GM18511 (cell line): ENCODE measurements around the gene YPEL2.
A peak's percentile ranks its signal among the peaks of the same experiment; 100 is the strongest.

Experiments
- ATAC-seq: cut with Tn5 transposase; IDR thresholded peaks from one replicate; pipeline ENCODE4 v1.9.1; 2021; ENCODE audit warnings: mild to moderate bottlenecking, moderate library complexity; ENCODE audit not compliant: unreplicated experiment

YPEL2 gene

DNA sequence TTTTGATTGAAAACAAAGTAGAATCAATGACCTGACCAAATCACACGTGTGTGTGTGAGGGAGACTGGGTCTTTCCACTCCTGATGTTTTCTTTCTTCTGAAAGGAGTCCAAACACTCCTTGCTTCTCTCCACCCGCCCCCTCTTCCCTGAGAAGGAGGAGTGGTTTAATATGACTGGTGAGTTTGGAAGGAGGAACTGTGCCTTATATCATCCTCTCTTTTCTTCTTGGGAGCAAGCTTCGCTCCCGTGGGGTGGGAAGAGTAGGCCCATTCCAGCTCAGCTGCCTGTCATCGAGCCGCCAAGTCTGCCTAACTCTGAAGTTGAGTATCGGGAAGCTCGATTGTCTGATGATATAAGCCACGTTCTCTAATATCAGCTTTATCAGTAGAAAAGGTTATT lies 96.5 kb downstream of the YPEL2 start:
- no peak for ATAC-seq

DNA sequence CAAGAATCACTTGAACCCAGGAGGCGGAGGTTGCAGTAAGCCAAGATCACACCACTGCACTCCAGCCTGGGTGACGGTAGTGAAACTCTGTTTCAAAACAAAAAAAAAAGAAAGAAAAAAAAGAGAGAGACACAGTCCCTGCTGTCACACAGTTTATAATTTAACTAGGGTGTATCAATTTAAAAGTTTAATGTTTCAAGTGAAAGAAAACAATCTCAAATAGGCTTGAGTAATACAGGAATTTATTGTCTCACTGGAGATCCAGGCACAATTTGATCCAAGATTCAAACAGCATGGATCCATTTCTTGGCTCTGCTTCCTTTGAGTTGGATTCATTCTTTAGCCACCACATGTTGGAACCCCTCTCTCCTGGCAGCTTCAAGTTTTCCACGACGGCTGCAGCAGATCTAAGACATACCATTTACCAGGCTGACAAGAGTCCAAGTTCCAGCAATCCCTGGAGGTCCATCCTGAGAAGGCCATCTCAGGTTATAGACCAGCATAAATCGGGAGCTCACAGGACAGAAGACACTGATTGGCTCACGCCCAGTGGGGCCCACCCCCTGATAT lies 97.5 kb downstream of the YPEL2 start:
- no peak for ATAC-seq

DNA sequence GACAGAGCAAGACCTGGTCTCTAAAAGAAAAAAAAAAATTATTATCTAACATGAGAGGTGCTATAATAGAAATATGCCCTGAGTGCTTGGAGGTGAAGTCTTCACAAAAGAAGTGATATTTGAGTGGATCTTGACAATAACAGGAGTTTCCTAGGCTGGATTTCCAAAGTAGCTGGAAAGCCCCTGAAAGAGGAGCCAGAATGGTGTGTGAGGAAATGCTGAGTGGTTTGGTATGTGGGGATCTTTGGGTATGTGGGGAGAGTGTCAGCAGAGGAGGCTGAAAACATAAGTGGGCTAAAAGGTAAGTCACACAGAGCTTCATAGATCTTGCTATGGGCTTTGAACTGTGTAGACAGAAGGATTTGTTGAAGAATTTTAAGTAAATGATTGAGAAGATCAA lies 100.1 kb downstream of the YPEL2 start:
- ATAC-seq, result no peak

DNA sequence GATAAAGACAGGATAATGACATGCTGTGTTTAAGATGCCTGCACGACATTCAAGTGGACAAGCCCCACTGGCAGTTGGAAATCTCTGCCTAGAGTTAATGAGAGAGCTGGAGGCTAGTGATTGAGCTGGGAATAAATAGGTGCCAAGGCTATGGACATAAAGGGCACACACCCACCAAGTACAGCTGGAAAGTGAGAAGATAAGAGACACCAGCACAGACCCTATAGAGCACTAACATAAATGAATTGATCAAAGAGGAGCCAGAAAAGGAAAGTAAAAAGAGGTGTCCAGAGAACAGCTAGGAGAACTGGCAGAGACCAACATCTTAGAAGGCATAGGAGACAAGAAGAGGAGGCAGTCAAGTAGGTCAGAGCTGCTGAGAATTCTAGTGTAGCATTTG lies 101.2 kb downstream of the YPEL2 start:
- no peak for ATAC-seq

DNA sequence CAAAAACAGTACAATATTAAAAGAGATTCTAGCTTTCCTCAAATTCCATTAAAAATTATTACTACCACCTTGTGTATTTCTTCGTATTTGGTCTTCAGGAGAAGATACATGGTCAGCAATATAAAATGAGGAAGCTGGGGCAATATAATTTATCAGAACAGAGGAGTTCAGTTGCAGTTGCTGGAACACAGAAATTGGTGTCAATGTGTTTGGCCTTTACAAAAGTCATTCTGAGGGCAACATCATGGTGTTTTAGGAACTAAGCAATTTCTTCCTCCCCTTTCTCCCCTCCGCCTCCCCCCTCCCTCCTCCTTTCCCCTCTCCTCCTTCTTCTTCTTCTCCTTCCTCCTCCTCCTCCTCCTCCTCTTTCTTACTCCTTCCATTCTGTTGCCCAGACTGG lies 102.1 kb downstream of the YPEL2 start:
- ATAC-seq, result no peak

DNA sequence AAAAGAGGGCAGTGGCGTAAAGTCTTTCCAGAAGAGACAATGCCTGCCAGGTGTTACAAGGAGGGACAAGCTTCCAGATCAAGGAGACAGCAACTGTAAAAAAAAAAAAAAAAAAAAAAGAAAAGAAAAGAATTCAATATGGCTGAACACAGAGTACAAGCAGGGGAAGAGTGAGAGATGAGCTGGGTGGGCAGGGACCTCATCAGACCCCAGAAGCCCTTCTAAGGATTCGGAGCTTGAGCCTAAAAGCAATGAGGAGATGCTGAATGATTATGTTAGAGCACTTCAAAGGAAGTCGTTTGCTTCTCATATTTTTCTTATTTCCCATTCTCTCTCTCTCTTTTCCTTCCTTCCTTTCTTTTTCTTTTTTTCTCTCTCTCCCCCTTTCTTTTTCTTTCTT lies 103.0 kb downstream of the YPEL2 start:
- ATAC-seq, result no peak

DNA sequence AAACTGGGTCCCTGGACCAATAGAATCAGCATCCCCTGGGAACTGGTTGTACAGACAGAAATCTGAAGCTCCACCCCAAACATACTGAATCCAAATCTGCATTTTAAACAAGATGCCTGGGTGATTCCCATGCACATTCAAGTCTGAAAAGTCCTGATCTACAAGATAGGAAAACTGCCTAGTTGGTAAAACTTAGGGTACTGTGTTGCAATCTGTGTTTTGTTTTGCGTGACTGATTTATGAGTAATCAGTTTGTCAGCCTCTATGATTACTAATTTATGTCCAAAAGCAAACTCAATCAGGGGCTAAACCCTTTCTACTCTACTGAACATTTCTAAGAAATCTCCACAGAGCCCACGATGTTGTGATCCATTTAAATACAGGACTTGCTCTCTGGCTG lies 103.8 kb downstream of the YPEL2 start:
- ATAC-seq, result no peak

DNA sequence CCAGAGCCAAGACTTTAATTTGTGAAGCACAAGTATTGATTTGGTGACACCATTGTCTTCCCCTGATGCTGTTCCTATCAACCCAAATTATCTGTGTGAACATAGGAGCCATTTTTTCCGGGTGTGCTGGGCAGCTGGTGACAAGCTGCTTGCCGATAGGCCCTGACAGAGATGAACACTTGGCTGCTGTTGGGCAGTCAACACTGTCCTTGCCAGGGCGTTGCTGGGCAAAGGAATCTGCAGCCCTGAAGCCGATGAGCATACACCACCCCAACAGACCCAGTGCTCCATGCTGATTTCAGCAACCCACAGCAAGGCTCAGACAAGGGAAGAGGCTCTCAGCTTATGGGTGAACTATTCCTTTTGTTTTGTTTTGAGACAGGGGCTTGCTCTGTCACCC lies 105.4 kb downstream of the YPEL2 start:
- no peak for ATAC-seq

DNA sequence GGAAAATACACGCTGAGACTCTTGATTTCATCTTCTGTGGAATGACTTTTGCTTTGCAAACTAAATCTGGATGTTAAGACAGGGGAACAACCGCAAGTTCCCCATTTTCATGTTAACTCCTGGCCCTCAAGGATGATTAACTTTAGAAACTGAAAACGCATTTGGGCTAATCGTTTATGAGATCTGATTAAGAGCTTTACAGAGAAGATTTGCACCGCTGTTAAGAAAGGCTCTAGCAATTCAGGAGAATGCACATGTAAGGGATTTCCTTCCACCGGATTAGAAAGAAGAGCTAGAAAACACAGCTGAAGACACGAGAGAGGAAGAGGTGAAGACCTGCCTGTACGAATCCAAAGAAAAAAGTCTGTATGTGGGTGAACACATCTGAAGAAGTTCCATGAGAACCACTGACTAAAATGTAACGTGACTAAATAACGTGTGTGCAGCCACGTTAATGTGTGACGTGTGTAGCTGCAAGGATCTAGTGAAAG lies 106.4 kb downstream of the YPEL2 start:
- no peak for ATAC-seq

DNA sequence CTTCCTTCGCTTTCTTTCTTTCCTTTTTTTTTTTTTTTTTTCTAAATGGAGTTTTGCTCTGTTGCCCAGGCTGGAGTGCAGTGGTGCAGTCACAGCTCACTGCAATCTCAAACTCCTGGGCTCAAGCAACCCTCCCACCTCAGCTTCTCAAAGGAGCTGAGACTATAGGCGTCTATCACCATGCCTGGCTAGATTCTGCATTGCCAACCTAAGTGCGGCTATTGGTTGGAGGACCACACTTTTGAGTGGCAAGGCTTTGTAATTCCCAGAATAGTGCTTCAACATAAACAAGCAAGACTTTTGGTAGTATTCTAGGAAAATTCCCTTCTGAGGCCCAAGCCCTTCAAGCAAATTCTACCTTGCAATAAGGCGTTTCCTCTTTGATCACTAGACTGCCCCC lies 107.8 kb downstream of the YPEL2 start:
- no peak for ATAC-seq

DNA sequence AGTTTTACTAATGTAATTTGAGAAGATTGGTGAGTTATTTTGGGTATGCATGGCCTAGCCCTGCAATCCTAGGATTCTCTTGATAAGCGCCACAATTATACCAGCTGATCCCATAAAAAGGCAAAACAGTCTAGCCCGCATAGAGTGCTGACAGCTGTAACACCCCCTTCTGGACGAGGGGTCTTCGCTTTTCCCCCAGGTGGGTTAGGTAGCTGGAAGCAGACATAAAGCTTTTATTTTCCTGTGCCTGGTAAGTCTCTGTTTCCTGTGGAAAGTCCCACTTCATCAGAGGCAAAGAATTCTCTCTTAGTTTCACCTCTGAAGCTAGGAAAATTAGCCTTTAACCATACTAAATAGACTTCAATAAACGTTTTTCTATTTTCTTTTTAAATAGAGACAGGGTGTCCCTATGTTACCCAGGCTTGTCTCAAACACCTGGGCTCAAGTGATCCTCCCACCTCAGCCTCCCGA lies 108.3 kb downstream of the YPEL2 start:
- no peak for ATAC-seq

DNA sequence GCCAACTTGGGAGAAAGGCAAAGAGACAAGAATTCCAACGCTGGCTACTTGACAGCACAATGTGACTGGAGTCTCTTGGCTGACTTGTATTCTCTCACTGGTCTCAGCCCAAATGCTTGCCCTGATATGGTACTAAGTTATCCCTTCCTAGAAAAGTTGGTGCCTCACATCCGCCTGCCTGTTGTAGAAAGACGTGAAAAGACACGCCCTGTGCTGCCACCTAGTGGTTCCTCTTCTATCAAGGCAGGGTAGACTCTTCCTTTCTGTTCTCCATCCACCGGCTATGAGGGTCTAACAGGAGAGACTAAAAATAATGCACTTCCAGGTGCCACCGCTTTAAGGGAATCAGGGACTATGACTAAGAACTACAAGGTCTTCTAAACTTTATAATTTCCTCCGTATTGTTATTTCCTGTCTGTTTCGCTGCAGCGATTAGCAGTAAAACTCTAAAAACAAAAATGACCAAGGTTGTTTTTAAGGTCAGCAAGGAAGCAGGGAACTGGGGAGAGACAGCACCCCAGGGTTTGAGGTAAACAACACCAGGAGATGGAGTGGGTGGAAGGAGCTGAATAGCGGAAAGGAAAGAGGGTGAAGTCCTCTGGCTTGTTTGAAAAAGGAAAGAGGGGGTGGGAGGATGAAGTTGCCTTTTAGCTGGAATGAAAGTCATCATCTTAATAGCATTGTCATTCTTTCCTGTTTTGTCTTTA lies 109.5 kb downstream of the YPEL2 start:
- ATAC-seq, result peak; percentile 62

DNA sequence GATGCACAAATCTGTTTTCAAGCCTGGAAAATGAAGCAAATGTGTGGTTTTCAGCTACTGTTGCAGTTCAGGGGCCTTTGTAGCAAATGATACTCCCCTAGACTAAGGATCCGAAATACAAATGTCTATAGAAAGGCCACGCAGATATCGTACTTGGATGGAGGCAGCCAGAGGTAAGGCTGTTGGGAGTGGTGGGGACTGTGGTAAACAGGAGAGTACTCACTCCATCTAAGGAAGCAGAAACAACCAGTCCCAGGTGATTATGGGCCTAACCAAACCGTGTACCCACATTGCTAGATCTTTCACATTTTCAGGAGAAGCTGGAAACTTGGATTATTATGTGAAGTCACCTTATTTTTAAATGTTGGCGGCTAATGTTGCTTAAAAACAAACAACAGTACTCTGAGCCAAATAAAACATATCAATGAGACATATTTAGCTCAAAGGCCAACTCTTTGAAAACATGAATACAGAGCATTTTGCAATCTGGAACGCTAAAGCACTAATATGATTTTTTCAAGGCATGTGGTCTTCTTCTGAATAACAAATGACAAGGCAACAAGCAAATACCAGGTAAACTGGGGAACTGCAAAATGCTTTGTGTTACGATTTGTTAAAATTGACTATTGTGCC lies 110.1 kb downstream of the YPEL2 start:
- ATAC-seq, result no peak

DNA sequence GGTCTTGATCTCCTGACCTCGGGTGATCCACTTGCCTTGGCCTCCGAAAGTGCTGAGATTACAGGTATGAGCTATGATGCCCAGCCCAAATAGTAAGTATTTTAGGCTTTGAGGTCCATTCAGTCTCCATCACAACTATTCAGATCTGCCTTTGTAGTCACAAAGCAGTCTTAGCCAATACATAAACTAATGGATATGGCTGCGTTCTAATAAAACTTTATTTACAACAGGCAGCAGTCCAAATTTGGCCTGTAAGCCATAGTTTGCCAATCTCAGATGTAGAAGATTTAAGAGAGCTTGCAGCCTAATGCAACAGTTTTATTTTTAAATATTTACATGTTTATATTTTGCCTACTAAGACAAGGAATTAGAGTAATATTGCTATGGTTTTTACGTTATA lies 111.7 kb downstream of the YPEL2 start:
- ATAC-seq, result no peak
